Smooth muscle cell (in vitro differentiated cells): ENCODE measurements around the gene UBE3B. TPM values are rescaled to one million over a fixed set of nuclear protein-coding genes. Genes with fewer than 3 reads are reported as not detected.

Experiments
- DNase-seq: peaks from one replicate; lab custom pipeline; 2025; ENCODE audit not compliant: unreplicated experiment; lab: John Stamatoyannopoulos, UW
- H2AFZ ChIP-seq: fragments of 200-600 bp; sonication (generic); 2 replicates; pipeline ENCODE4 v1.6.0; 2016; ENCODE audit warnings: antibody characterized with exemption, low read depth, mild to moderate bottlenecking
- H3F3A ChIP-seq: fragments of 200-600 bp; sonication (generic); 2 replicates; pipeline ENCODE4 v1.6.0; 2017; ENCODE audit warnings: antibody characterized with exemption, low read depth
- H3K27ac ChIP-seq: fragments of 200-600 bp; sonication (generic); 2 replicates; pipeline ENCODE4 v1.5.1; 2016; ENCODE audit warnings: low read depth, mild to moderate bottlenecking
- H3K27me3 ChIP-seq: fragments of 200-600 bp; sonication (generic); 2 replicates; pipeline ENCODE4 v1.6.1; 2016; ENCODE audit warnings: low read depth, mild to moderate bottlenecking
- H3K36me3 ChIP-seq: fragments of 200-600 bp; sonication (generic); 2 replicates; pipeline ENCODE4 v1.5.1; 2016; ENCODE audit warnings: low read depth
- H3K4me1 ChIP-seq: fragments of 200-600 bp; sonication (generic); 2 replicates; pipeline ENCODE4 v1.5.1; 2016; ENCODE audit warnings: low read depth
- H3K4me2 ChIP-seq: fragments of 200-600 bp; sonication (generic); 2 replicates; pipeline ENCODE4 v1.6.0; 2016; ENCODE audit warnings: mild to moderate bottlenecking
- H3K4me3 ChIP-seq: fragments of 200-600 bp; sonication (generic); 2 replicates; pipeline ENCODE4 v1.5.1; 2016; ENCODE audit warnings: mild to moderate bottlenecking
- H3K79me2 ChIP-seq: fragments of 200-600 bp; sonication (generic); 2 replicates; pipeline ENCODE4 v1.6.0; 2016; ENCODE audit warnings: low read depth, mild to moderate bottlenecking
- H3K9ac ChIP-seq: fragments of 200-600 bp; sonication (generic); 2 replicates; pipeline ENCODE4 v1.6.0; 2016; ENCODE audit warnings: low read depth
- H3K9me3 ChIP-seq: fragments of 200-600 bp; sonication (generic); replicated peaks from 2 replicates; pipeline ENCODE4 v1.5.1; 2016; ENCODE audit warnings: low read depth
- H4K20me1 ChIP-seq: fragments of 200-600 bp; sonication (generic); 2 replicates; pipeline ENCODE4 v1.6.0; 2016; ENCODE audit warnings: low read depth
- WGBS: methylation state at CpG from one replicate; pipeline ENCODE4 v1.1.7; 2016; ENCODE audit warnings: low lambda C conversion rate; 5-methylcytosine and 5-hydroxymethylcytosine counted together
- polyA plus RNA-seq: library from polyadenylated mRNA; unstranded; fragments of >200 nt; fragmentation: Nextera tagmentation; extraction: Ambion mirVana; gene quantifications from 2 replicates; pipeline ENCODE4 v1.2.1, GENCODE V29; 2016
- total RNA-seq: library from RNA; depleted of rRNA; stranded (reverse); fragments of >200 nt; gene quantifications from 2 replicates; pipeline ENCODE4 v1.2.3, GENCODE V29; 2014
- TF ChIP-seq, protein P1 (sequence below): fragments of 200-600 bp; sonication (generic); IDR thresholded peaks from 2 replicates; pipeline ENCODE4 v1.5.1; 2017; ENCODE audit warnings: borderline replicate concordance, mild to moderate bottlenecking, antibody characterized with exemption; ENCODE audit not compliant: insufficient read depth, poor library complexity, severe bottlenecking

Gene UBE3B
- total and polyA plus RNA-seq, 2 experiments from 2014 or later: 21.8 to 62.9 TPM

DNA sequence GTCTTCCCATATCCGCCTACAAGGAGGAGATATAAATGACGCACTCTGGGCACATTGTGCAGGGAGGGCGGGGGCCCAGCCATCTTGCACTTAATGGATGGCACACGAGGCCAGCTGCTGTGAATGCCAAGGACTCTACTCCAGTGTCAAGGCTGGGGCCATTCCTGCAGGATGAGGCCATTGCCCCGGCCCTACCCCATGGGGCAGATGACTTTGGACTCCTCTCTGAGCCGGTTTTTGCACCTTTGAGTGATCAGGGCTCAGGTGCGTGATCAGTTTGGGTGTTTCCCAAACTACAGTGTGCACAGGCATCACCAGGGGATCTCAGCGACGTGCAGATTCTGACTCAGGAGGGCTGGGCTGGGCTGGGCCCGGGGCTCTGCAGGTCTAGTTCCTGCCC is 79.8 kb downstream of the UBE3B start:
- H3K36me3 ChIP-seq: no peaks in the 10 kb centered on the region
- no peak overlapping the region for H3K9ac ChIP-seq
- TF ChIP-seq, protein P1, sequence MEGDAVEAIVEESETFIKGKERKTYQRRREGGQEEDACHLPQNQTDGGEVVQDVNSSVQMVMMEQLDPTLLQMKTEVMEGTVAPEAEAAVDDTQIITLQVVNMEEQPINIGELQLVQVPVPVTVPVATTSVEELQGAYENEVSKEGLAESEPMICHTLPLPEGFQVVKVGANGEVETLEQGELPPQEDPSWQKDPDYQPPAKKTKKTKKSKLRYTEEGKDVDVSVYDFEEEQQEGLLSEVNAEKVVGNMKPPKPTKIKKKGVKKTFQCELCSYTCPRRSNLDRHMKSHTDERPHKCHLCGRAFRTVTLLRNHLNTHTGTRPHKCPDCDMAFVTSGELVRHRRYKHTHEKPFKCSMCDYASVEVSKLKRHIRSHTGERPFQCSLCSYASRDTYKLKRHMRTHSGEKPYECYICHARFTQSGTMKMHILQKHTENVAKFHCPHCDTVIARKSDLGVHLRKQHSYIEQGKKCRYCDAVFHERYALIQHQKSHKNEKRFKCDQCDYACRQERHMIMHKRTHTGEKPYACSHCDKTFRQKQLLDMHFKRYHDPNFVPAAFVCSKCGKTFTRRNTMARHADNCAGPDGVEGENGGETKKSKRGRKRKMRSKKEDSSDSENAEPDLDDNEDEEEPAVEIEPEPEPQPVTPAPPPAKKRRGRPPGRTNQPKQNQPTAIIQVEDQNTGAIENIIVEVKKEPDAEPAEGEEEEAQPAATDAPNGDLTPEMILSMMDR: no peak
- no peaks in the 10 kb centered on the region for H3K4me1 ChIP-seq
- no peak overlapping the region for H3K4me3 ChIP-seq
- no peak overlapping the region for H3K4me2 ChIP-seq
- no peak overlapping the region for H3K27ac ChIP-seq
- DNase-seq: no peak
- H2AFZ ChIP-seq: no peak overlapping the region
- 97% methylated on average over 9 of the region's 10 CpGs for WGBS
- no peaks in the 10 kb centered on the region for H3K9me3 ChIP-seq
- H3F3A ChIP-seq: no peaks in the 10 kb centered on the region
- H3K27me3 ChIP-seq: no peaks in the 10 kb centered on the region
- no peaks in the 10 kb centered on the region for H3K79me2 ChIP-seq
- H4K20me1 ChIP-seq: no peaks in the 10 kb centered on the region

DNA sequence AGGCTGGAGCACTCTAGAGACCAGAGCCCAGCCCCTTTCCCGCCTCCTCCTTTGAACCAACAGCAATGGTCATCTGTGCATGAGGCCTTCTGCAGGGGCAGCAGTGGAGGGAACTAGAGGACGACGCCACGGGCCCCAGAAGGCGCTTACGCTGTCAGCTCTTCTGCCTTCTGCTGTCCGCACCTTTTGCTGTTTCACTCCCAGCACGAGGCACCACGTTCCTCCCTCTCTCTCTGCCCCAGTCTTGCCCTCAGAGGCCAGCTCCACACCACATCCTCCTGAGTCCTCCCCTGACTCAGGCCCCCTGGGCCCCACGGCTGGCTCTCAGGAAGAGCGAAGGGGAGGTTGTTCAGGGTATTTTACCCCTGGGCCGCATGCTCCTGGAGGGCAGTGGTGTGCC is 80.4 kb downstream of the UBE3B start:
- Histone ChIP-seq H4K20me1 (no peaks in the 10 kb centered on the region), H2AFZ (no peak overlapping the region), H3K36me3 (no peaks in the 10 kb centered on the region), H3K9ac (no peak overlapping the region), H3K79me2 (no peaks in the 10 kb centered on the region), H3K27me3 (no peaks in the 10 kb centered on the region), H3K4me2 (no peak overlapping the region), H3K9me3 (no peaks in the 10 kb centered on the region), H3K4me3 (no peak overlapping the region), H3K4me1 (no peaks in the 10 kb centered on the region), H3F3A (no peaks in the 10 kb centered on the region), H3K27ac (no peak overlapping the region)
- DNase-seq: no peak
- 82% methylated on average over 12 of the region's 12 CpGs for WGBS
- TF ChIP-seq, protein P1: no peak

DNA sequence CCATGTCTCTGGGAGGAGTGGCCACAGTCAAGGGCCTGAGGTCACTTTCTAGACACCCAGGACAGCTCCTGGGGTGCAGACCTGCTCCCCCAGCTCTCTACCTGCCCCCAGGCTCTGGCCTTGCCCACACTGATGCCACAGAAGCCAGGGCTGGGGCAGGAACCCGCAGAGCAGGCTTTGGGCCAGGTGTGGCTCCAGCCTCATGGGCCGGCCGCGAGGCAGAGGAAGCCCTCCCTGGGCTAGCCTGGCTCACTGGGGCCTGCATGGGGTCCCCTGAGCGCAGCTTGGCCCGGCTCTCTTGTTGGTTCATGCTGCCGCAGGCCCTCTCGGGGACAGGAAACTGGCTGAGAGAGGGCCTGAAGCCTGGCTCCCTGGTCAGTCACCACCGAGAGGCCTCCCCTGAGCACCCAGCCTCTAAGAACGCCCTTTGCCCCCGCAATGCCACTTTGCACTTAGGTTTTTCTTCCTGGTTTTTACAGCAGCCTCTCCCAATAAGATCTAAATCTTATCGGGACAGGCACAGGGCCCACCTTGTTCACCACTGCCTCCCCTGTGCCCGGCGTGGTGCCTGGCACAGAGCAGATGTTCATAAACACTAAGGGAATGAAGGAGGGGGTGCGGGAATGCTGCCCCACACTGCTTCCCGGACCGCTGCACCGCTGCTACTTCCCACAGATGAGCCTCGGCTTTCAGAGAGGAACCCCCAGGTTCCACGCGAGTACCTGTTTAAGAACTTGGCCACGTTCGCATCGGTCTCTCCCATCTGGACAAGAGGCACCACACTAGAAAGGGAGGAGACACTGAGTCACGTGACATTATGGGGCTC is 81.2 kb downstream of the UBE3B start:
- Histone ChIP-seq H3K36me3 (no peaks in the 10 kb centered on the region), H3K27ac (no peak overlapping the region), H3F3A (no peaks in the 10 kb centered on the region), H3K4me1 (no peaks in the 10 kb centered on the region), H3K4me3 (no peak overlapping the region), H3K79me2 (no peaks in the 10 kb centered on the region), H3K9ac (no peak overlapping the region), H3K9me3 (no peaks in the 10 kb centered on the region), H3K27me3 (no peaks in the 10 kb centered on the region), H3K4me2 (no peak overlapping the region), H4K20me1 (no peaks in the 10 kb centered on the region), H2AFZ (no peak overlapping the region)
- 88% methylated on average over 25 of the region's 25 CpGs for WGBS
- TF ChIP-seq, protein P1: no peak
- DNase-seq: no peak

DNA sequence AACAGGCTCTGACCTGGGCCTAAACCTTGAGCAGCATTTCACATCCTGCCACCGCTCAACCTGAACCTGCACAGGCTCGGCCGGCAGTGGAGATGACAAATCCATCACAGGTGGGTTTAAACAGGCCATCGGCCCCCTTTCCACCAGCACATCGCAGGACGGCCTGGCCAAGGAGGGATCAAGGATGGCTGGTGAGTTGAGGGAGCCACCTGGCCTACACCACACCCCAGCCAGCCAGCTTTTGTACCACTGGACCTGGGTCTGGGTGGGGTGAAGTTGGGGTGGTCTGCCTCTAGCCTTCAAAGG is 81.7 kb downstream of the UBE3B start:
- H3K9ac ChIP-seq: no peak overlapping the region
- H4K20me1 ChIP-seq: no peaks in the 10 kb centered on the region
- no peaks in the 10 kb centered on the region for H3K79me2 ChIP-seq
- DNase-seq: no peak
- H3K4me2 ChIP-seq: no peak overlapping the region
- no peaks in the 10 kb centered on the region for H3K4me1 ChIP-seq
- H3F3A ChIP-seq: no peaks in the 10 kb centered on the region
- no peaks in the 10 kb centered on the region for H3K9me3 ChIP-seq
- WGBS: 92% methylated on average over 6 of the region's 6 CpGs
- H3K27ac ChIP-seq: no peak overlapping the region
- H2AFZ ChIP-seq: no peak overlapping the region
- no peak overlapping the region for H3K4me3 ChIP-seq
- no peaks in the 10 kb centered on the region for H3K27me3 ChIP-seq
- H3K36me3 ChIP-seq: no peaks in the 10 kb centered on the region
- TF ChIP-seq, protein P1: no peak
